Epithelial cell of proximal tubule (primary cell): ENCODE measurements around the gene ZNF592. TPM values are rescaled to one million over a fixed set of nuclear protein-coding genes. Genes with fewer than 3 reads are reported as not detected.
A peak's percentile ranks its signal among the peaks of the same experiment; 100 is the strongest.
"Not testable (repeated sequence)": the region's sequence is repeated elsewhere in the genome, so short reads cannot be mapped to it uniquely, and the experiment has no call there.

Source experiments
- DNase-seq: peaks from one replicate; pipeline ENCODE4 v3.0.0-alpha.2; 2011; ENCODE audit warnings: low read depth
- H3K4me3 ChIP-seq: 2 replicates; pipeline ENCODE4 v1.5.1; 2011; ENCODE audit warnings: low read depth, mild to moderate bottlenecking, low read length
- total RNA-seq: library from RNA; depleted of rRNA; stranded (reverse); fragments of >200 nt; gene quantifications from 2 replicates; pipeline ENCODE4 v1.2.3, GENCODE V29; 2015
- TF ChIP-seq, protein P1 (sequence below): conservative IDR thresholded peaks from 2 replicates; pipeline ENCODE4 v1.5.1; 2012; ENCODE audit warnings: low read depth, mild to moderate bottlenecking, low read length

The ZNF592 gene
- total RNA-seq, 1 donor from 2014 or later = 8.2 TPM

DNA sequence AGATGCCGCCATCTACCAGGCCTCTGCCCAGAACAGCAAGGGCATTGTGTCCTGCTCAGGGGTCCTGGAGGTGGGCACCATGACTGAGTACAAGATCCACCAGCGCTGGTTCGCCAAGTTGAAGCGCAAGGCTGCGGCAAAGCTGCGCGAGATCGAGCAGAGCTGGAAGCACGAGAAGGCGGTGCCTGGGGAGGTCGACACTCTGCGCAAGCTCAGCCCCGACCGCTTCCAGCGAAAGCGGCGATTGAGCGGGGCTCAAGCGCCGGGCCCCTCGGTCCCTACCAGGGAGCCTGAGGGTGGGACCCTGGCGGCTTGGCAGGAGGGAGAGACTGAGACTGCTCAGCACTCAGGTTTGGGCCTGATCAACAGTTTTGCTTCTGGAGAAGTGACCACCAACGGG is 91.3 kb downstream of the ZNF592 start:
- no peak overlapping the region for H3K4me3 ChIP-seq
- DNase-seq = no peak
- TF ChIP-seq, protein P1, sequence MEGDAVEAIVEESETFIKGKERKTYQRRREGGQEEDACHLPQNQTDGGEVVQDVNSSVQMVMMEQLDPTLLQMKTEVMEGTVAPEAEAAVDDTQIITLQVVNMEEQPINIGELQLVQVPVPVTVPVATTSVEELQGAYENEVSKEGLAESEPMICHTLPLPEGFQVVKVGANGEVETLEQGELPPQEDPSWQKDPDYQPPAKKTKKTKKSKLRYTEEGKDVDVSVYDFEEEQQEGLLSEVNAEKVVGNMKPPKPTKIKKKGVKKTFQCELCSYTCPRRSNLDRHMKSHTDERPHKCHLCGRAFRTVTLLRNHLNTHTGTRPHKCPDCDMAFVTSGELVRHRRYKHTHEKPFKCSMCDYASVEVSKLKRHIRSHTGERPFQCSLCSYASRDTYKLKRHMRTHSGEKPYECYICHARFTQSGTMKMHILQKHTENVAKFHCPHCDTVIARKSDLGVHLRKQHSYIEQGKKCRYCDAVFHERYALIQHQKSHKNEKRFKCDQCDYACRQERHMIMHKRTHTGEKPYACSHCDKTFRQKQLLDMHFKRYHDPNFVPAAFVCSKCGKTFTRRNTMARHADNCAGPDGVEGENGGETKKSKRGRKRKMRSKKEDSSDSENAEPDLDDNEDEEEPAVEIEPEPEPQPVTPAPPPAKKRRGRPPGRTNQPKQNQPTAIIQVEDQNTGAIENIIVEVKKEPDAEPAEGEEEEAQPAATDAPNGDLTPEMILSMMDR = no peak

DNA sequence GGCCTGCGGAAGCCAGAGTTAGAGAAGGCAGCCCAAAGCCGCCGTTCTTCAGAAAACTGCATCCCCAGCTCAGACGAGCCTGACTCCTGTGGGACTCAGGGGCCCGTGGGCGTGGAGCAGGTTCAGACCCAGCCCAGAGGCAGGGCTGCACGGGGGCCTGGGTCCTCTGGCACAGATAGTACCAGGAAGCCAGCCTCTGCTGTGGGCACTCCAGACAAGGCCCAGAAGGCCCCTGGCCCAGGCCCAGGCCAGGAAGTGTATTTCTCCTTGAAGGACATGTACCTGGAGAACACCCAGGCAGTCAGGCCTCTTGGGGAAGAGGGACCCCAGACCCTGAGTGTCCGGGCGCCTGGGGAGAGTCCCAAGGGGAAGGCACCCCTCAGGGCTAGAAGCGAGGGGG is 91.9 kb downstream of the ZNF592 start:
- no peak for DNase-seq
- H3K4me3 ChIP-seq = no peak overlapping the region
- TF ChIP-seq, protein P1 = no peak

DNA sequence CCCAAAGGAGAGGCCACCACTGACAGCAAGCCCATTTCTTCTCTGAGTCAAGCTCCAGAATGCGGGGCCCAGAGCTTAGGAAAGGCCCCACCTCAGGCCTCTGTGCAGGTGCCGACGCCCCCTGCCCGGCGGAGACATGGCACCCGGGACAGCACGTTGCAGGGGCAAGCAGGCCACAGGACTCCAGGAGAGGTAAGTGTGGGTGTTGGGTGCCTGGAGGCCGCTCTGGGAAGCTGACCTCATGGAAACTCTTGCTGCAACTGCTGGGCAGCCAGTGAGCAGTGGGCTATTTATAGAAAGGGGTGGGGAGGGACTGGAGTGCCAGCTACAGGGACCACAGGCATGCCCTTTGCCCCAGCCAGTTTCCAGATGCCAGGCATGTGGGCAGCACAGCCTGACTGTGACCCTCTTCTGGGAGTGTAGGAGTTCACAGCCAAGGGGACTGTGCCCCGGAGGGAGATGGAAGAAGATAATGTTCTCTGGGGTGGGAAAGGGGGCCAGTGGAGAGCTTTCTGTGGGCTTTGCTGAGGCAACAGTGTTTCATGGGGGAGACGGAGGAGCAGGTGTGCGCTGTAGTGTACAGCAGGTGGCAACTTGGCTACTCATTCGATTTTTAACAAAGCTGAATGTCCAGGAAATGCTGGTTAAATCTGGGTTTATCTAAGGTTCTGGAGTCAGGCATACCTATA is 92.5 kb downstream of the ZNF592 start:
- DNase-seq = peak; percentile 81
- TF ChIP-seq, protein P1 = no peak

DNA sequence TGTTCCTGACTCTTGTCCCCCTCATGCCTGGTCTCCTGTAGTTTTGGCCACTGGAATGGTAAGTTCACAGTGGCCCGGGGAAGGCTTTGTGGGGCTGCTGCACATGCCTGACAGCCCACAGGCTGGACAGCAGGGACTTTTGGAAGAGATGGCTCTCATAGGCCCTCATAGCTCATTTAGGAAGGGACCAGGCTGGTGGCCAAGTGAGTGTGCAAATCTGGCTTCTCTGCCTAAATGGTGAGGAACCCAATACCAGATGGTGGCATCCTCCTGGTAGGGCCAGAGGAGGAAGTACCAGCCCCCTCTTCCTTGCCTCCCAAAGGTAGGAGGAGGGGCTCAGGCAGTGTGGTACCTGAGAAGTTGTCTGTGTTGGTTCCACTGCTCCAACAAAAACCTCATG is 94.4 kb downstream of the ZNF592 start:
- DNase-seq = no peak
- H3K4me3 ChIP-seq = no peak overlapping the region
- TF ChIP-seq, protein P1 = no peak

More for the DNA sequence above, 92.5 kb downstream of the ZNF592 start:
- no peak overlapping the region for H3K4me3 ChIP-seq

DNA sequence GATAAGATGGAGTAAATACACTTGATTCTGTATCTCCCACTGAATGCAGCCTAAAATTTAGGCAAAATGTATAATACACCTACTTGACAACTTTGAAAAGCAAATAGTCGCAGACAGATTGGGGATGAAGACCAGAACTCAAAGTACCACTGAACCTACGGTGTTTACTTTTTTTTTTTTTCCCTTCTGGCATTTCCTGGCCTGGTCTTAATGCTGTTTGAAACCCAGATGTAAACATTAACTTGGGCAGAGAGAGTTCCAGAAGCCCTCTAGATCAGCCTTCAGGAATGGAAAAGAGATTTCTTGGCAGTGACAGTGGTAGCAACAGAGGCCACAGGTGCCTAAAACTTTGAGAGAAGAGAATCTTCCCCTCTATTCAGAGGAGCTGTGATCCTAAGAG is 96.6 kb downstream of the ZNF592 start:
- DNase-seq = no peak
- no peak overlapping the region for H3K4me3 ChIP-seq
- TF ChIP-seq, protein P1 = no peak

DNA sequence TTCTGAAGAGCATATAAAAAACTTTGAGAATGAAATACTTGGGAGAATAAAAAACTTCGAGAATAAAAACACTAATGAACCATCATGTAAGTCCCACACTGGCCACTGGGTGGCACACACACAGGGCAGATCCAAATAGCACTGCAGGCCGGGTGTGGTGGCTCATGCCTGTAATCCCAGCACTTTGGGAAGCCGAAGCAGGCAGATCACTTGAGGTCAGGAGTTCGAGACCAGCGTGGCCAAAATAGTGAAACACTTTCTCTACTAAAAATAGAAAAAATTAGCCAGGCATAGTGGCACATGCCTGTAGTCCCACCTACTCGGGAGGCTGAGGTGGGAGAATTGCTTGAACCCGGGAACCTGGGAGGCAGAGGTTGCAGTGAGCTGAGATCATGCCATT is 97.2 kb downstream of the ZNF592 start:
- TF ChIP-seq, protein P1 = peak; percentile 63
- H3K4me3 ChIP-seq, DNase-seq: not testable (repeated sequence)

DNA sequence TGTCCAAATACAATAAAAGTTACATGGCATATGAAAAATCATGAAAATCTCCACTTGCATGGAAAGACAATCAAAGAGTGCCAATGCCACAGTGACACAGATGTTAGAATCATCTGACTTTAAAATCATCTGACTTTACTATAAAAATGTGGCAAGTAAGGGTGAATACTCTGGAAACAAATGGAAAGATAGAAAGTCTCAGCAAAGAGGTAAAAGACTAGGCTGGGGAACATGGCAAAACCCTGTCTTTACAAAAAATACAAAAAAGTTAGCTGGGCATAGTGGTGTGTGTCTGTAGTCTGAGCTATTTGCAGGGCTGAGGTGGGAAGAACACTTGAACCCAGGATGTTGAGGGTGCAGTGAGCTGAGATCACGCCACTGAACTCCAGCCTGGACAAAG is 97.9 kb downstream of the ZNF592 start:
- TF ChIP-seq, protein P1 = no peak
- H3K4me3 ChIP-seq = no peak overlapping the region
- DNase-seq = no peak
